LNCaP clone FGC (cell line): Measurements from ENCODE around the gene SERPINB2.

Experiments
- DNase-seq: peaks from one replicate; pipeline ENCODE4 v3.0.0-alpha.2; 2011; ENCODE audit warnings: low read depth
- H3K4me3 ChIP-seq: 2 replicates; pipeline ENCODE4 v1.5.1; 2011; ENCODE audit warnings: mild to moderate bottlenecking, low read depth, low read length, control low read depth
- TF ChIP-seq, protein P1 (sequence below): IDR thresholded peaks from 2 replicates; pipeline ENCODE4 v1.5.1; 2012; ENCODE audit warnings: mild to moderate bottlenecking; ENCODE audit not compliant: control insufficient read depth, insufficient read depth; ENCODE audit errors: extremely low read depth

The SERPINB2 gene

GRCh38 chr18:63859781-63860475 is 27.6 kb upstream of the SERPINB2 start:
- H3K4me3 ChIP-seq: no peak overlapping the region
- TF ChIP-seq, protein P1, sequence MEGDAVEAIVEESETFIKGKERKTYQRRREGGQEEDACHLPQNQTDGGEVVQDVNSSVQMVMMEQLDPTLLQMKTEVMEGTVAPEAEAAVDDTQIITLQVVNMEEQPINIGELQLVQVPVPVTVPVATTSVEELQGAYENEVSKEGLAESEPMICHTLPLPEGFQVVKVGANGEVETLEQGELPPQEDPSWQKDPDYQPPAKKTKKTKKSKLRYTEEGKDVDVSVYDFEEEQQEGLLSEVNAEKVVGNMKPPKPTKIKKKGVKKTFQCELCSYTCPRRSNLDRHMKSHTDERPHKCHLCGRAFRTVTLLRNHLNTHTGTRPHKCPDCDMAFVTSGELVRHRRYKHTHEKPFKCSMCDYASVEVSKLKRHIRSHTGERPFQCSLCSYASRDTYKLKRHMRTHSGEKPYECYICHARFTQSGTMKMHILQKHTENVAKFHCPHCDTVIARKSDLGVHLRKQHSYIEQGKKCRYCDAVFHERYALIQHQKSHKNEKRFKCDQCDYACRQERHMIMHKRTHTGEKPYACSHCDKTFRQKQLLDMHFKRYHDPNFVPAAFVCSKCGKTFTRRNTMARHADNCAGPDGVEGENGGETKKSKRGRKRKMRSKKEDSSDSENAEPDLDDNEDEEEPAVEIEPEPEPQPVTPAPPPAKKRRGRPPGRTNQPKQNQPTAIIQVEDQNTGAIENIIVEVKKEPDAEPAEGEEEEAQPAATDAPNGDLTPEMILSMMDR: no peak
- no peak for DNase-seq

DNA sequence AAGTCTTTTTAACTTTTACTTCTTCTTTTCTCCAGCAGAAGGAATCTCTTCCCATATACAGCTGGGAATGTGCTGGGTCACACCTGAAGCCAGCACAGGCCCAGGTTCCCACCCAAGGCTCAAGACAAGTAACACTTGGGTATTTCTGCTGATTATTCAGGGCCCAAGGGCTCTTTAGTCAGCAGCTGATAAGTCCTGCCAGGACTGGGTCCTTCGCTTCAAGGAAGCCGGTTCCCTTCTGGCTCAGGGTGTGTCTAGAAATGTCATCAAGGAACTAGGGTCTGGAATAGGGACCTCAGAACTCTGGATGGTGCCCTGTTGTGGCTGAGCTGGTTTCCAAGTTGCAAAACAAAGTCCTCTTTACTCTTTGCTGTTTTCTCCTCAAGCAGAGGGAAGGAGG is 27.0 kb upstream of the SERPINB2 start:
- TF ChIP-seq, protein P1: no peak
- DNase-seq: no peak
- no peak overlapping the region for H3K4me3 ChIP-seq

GRCh38 chr18:63867368-63868125 is 20.0 kb upstream of the SERPINB2 start:
- no peak for DNase-seq
- TF ChIP-seq, protein P1: no peak
- no peak overlapping the region for H3K4me3 ChIP-seq

DNA sequence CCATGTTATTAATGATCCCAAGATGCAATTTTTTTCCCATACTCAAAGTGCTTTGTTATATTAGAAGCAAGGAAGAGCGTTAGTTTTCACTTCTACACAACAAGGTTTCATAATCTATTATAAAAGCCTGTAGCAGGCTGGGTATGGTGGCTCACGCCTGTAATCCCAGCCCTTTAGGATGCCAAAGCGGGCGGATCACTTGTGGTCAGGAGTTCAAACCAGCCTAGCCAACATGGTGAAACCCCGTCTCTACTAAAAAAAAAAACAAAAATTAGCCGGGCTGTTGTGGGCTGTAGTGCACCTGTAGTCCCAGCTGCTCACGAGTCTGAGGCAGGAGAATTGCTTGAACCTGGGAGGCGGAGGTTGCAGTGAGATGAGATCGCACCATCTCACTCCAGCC is 19.0 kb upstream of the SERPINB2 start:
- no peak for DNase-seq
- H3K4me3 ChIP-seq: no peak overlapping the region
- TF ChIP-seq, protein P1: no peak

GRCh38 chr18:63869374-63869773 is 18.1 kb upstream of the SERPINB2 start:
- TF ChIP-seq, protein P1: no peak
- H3K4me3 ChIP-seq: no peak overlapping the region
- no peak for DNase-seq

DNA sequence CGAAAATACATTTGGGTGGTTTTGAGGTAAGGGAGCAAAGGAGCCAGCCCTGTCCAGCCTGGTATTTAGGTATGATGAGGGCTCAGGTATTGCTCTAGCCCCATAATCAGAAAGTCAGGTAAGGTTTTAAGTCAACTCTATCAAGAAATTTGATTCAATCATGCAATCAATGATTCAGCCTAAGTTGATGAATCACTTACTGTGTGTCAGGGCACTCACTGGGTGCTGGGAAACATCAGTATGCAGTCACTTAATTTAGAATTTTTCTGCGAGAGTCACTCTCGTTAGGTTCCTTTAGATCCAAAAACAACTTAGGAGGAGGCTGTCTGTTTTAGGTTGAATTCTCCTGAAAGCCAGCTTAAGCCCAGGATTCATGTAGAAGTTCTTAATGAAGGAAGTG is 17.7 kb upstream of the SERPINB2 start:
- TF ChIP-seq, protein P1: no peak
- DNase-seq: no peak
- no peak overlapping the region for H3K4me3 ChIP-seq
